Left forelimb (tissue), 1 donor: ENCODE measurements around the gene IL10RB.
"Not testable (repeated sequence)": the region's sequence is repeated elsewhere in the genome, so short reads cannot be mapped to it uniquely, and the experiment has no call there.

Experiments used
- DNase-seq: peaks from one replicate; pipeline ENCODE4 v3.0.0-alpha.2; 2018; ENCODE audit warnings: low spot score

The IL10RB gene

GRCh38 chr21:33266050-33266788 lies at the start of gene IL10RB:
TSS of gene IL10RB (plus strand) at chr21:33266367. CDS start at chr21:33266466, 99 bp downstream.
- peak; percentile 88 for DNase-seq

- no peak for DNase-seq
These were observed 49.0 kb upstream of the IL10RB start for GRCh38 chr21:33217138-33217520.

- no peak for DNase-seq
These were observed 46.9 kb upstream of the IL10RB start for GRCh38 chr21:33219300-33219699.

- no peak for DNase-seq
These were observed 46.2 kb upstream of the IL10RB start for GRCh38 chr21:33219954-33220353.

- DNase-seq: not testable (repeated sequence)
These were observed 40.8 kb upstream of the IL10RB start for GRCh38 chr21:33225376-33225775.

- DNase-seq: no peak
These were observed 37.7 kb upstream of the IL10RB start for GRCh38 chr21:33228455-33228854.

GRCh38 chr21:33229099-33229783 lies 36.9 kb upstream of the IL10RB start:
- no peak for DNase-seq

- DNase-seq: peak; percentile 88
These were observed 36.2 kb upstream of the IL10RB start, which contains the start of gene IFNAR2 for GRCh38 chr21:33229784-33230544. TSS of gene IFNAR2 (plus strand) at chr21:33229938. CDS start at chr21:33241923, 11,985 bp downstream.

- peak; percentile 74 for DNase-seq
These were observed 35.4 kb upstream of the IL10RB start for GRCh38 chr21:33230545-33231324.

- no peak for DNase-seq
These were observed 34.6 kb upstream of the IL10RB start for GRCh38 chr21:33231526-33231925.

- DNase-seq: no peak
These were observed 33.7 kb upstream of the IL10RB start for GRCh38 chr21:33232291-33233034.

- DNase-seq: no peak
These were observed 31.3 kb upstream of the IL10RB start for GRCh38 chr21:33234635-33235520.

GRCh38 chr21:33236013-33236686 lies 30.0 kb upstream of the IL10RB start:
- DNase-seq: no peak

- no peak for DNase-seq
These were observed 29.4 kb upstream of the IL10RB start for GRCh38 chr21:33236766-33237165.

- DNase-seq: no peak
These were observed 28.7 kb upstream of the IL10RB start for GRCh38 chr21:33237486-33237885.

GRCh38 chr21:33238146-33238545 lies 28.0 kb upstream of the IL10RB start:
- DNase-seq: no peak

- DNase-seq: no peak
These were observed 27.5 kb upstream of the IL10RB start for GRCh38 chr21:33238565-33239255.

- not testable (repeated sequence) for DNase-seq
These were observed 26.5 kb upstream of the IL10RB start for GRCh38 chr21:33239559-33240127.

- no peak for DNase-seq
These were observed 25.8 kb upstream of the IL10RB start for GRCh38 chr21:33240404-33240803.
